HepG2 (cell line): ENCODE results near the gene KAT14. TPM values are rescaled to one million over a fixed set of nuclear protein-coding genes. Genes with fewer than 3 reads are reported as not detected.

Experiments used
- BHLHE40 ChIP-seq: IDR thresholded peaks from 2 replicates; pipeline ENCODE4 v1.6.1; 2011; ENCODE audit warnings: low read length, improper control_type of control experiment
- BRCA1 ChIP-seq: sonication (generic); formaldehyde crosslinking; IDR thresholded peaks from 2 replicates; pipeline ENCODE4 v1.4.0; 2020; ENCODE audit warnings: missing genetic modification reagents
- CENPX ChIP-seq: sonication (generic); formaldehyde crosslinking; IDR thresholded peaks from 2 replicates; pipeline ENCODE4 v1.9.0; 2021; ENCODE audit warnings: mild to moderate bottlenecking, missing genetic modification reagents, moderate library complexity
- HOXA5 ChIP-seq: sonication (generic); formaldehyde crosslinking; IDR thresholded peaks from 2 replicates; pipeline ENCODE4 v1.4.0; 2020; ENCODE audit warnings: missing genetic modification reagents
- MED8 ChIP-seq: sonication (generic); formaldehyde crosslinking; IDR thresholded peaks from 2 replicates; pipeline ENCODE4 v1.8.1; 2023; ENCODE audit warnings: mild to moderate bottlenecking, missing genetic modification reagents; ENCODE audit not compliant: insufficient replicate concordance
- NFYC ChIP-seq: IDR thresholded peaks from 2 replicates; pipeline ENCODE4 v1.6.1; 2016; ENCODE audit warnings: missing genetic modification reagents, missing compliant biosample characterization
- RFX3 ChIP-seq: IDR thresholded peaks from 2 replicates; pipeline ENCODE4 v1.6.1; 2016; ENCODE audit warnings: missing biosample characterization, missing genetic modification reagents
- SRSF1 ChIP-seq: fragments of 200-400 bp; formaldehyde crosslinking; optimal IDR thresholded peaks from 2 replicates; pipeline ENCODE3; 2017; ENCODE audit warnings: mild to moderate bottlenecking, low read depth, low read length, moderate library complexity
- SSRP1 ChIP-seq: IDR thresholded peaks from 2 replicates; pipeline ENCODE4 v1.6.1; 2016; ENCODE audit warnings: control low read depth
- XBP1 ChIP-seq: sonication (generic); formaldehyde crosslinking; IDR thresholded peaks from 2 replicates; pipeline ENCODE4 v1.5.0; 2020; ENCODE audit warnings: missing genetic modification reagents
- ZNF121 ChIP-seq: sonication (generic); formaldehyde crosslinking; IDR thresholded peaks from 2 replicates; pipeline ENCODE4 v1.5.0; 2020; ENCODE audit warnings: mild to moderate bottlenecking, missing genetic modification reagents
- ZNF17 ChIP-seq: sonication (generic); formaldehyde crosslinking; IDR thresholded peaks from 2 replicates; pipeline ENCODE4 v1.5.0; 2020; ENCODE audit warnings: mild to moderate bottlenecking, missing genetic modification reagents
- ZNF614 ChIP-seq: IDR thresholded peaks from 2 replicates; pipeline ENCODE4 v1.6.1; 2018; ENCODE audit warnings: missing biosample characterization, missing genetic modification reagents, inconsistent platforms, borderline replicate concordance
- ZNF746 ChIP-seq: sonication (generic); formaldehyde crosslinking; IDR thresholded peaks from 2 replicates; pipeline ENCODE4 v1.8.0; 2022; ENCODE audit warnings: mild to moderate bottlenecking, missing genetic modification reagents
- polyA plus RNA-seq, 8 experiments: library from polyadenylated mRNA; depleted of rRNA in 3 of 8; stranded (reverse) in 7 of 8; unstranded in 1 of 8; fragments of >200 nt; fragmentation: Illumina TruSeq in 4 of 8; extraction: Trizol in 4 of 8; gene quantifications; 2 replicates each; pipeline versions ENCODE4 v1.2.1 to v1.2.3, GENCODE V29; 2011 to 2016; ENCODE audit warnings: low read depth in 4 of 8, missing spikeins in 1 of 8, mixed read lengths in 1 of 8; ENCODE audit not compliant: insufficient read depth in 1 of 8
- total RNA-seq, 5 experiments: library from RNA; depleted of rRNA; stranded (reverse); fragments of >200 nt; fragmentation: Illumina TruSeq; extraction: Trizol; gene quantifications; 2 replicates each; pipeline ENCODE4 v1.2.3, GENCODE V29; 2016; ENCODE audit warnings: low read depth in 1 of 5
- TF ChIP-seq, protein P1 (sequence below): sonication (generic); formaldehyde crosslinking; conservative IDR thresholded peaks from 2 replicates; pipeline ENCODE4 v1.8.0; 2022; ENCODE audit warnings: low read depth, missing genetic modification reagents
- TF ChIP-seq, protein P2 (sequence below): sonication (generic); formaldehyde crosslinking; IDR thresholded peaks from 2 replicates; pipeline ENCODE4 v1.5.1; 2020; ENCODE audit warnings: mild to moderate bottlenecking, missing genetic modification reagents
- TF ChIP-seq, protein P3 (sequence below): IDR thresholded peaks from 2 replicates; pipeline ENCODE4 v1.6.1; 2012; ENCODE audit warnings: low read depth, low read length, improper control_type of control experiment
- TF ChIP-seq, protein P4 (sequence below): sonication (generic); formaldehyde crosslinking; IDR thresholded peaks from 2 replicates; pipeline ENCODE4 v1.5.0; 2020; ENCODE audit warnings: missing genetic modification reagents
- TF ChIP-seq, protein P5 (sequence below): sonication (generic); formaldehyde crosslinking; IDR thresholded peaks from 2 replicates; pipeline ENCODE4 v1.4.0; 2020; ENCODE audit warnings: missing genetic modification reagents, borderline replicate concordance
- TF ChIP-seq, protein P6 (sequence below): IDR thresholded peaks from 2 replicates; pipeline ENCODE4 v1.6.1; 2016

The KAT14 gene
- total and polyA plus RNA-seq, 2 of the 13 experiments (the other 11 are each of a cell fraction or from before 2014, with no cell fraction given) = 5.1 to 15.1 TPM

DNA sequence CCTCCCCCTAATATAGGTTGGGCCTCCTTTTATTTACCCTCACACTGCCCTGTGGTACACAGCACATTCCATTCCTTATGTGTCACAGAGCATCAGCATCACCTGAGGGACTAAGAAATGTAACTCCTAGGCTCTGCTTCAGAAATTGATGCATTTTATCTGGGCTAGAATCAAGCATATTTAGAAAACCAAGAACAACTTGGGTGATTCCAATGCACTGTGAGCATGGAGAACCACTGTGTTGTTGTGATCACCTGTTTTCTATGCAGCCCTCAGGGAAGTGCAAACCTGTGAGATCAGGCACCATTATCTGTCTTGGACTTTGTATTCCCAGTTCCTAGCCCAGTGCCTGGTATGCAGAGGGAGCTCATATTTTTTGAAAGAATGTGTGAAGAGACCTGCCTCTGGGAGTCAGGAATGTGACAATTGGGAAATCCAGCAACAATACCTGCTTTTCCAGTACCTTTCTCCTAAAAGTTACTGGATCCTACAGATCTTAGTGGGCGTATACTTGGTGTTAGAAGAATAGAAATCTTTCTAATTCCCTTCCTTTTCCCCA is 7.0 kb downstream of the KAT14 start (continued):
- TF ChIP-seq, protein P1, sequence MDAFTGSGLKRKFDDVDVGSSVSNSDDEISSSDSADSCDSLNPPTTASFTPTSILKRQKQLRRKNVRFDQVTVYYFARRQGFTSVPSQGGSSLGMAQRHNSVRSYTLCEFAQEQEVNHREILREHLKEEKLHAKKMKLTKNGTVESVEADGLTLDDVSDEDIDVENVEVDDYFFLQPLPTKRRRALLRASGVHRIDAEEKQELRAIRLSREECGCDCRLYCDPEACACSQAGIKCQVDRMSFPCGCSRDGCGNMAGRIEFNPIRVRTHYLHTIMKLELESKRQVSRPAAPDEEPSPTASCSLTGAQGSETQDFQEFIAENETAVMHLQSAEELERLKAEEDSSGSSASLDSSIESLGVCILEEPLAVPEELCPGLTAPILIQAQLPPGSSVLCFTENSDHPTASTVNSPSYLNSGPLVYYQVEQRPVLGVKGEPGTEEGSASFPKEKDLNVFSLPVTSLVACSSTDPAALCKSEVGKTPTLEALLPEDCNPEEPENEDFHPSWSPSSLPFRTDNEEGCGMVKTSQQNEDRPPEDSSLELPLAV (CRISPR knock-in tag) = no peak
- TF ChIP-seq ZNF746 (CRISPR knock-in tag) (no peak), NFYC (no peak), BRCA1 (CRISPR knock-in tag) (no peak), HOXA5 (no peak), ZNF614 (CRISPR knock-in tag) (peak; percentile 42; the same call in 1 of the 2 replicates), SSRP1 (CRISPR knock-in tag) (no peak), RFX3 (CRISPR knock-in tag) (no peak), BHLHE40 (no peak), ZNF121 (peak; percentile 49; the same call in 1 of the 2 replicates), ZNF17 (CRISPR knock-in tag) (peak; percentile 16; the same call in 1 of the 2 replicates), XBP1 (CRISPR knock-in tag) (no peak), SRSF1 (no peak), CENPX (CRISPR knock-in tag) (no peak), MED8 (CRISPR knock-in tag) (peak; percentile 66)
- TF ChIP-seq, protein P2, sequence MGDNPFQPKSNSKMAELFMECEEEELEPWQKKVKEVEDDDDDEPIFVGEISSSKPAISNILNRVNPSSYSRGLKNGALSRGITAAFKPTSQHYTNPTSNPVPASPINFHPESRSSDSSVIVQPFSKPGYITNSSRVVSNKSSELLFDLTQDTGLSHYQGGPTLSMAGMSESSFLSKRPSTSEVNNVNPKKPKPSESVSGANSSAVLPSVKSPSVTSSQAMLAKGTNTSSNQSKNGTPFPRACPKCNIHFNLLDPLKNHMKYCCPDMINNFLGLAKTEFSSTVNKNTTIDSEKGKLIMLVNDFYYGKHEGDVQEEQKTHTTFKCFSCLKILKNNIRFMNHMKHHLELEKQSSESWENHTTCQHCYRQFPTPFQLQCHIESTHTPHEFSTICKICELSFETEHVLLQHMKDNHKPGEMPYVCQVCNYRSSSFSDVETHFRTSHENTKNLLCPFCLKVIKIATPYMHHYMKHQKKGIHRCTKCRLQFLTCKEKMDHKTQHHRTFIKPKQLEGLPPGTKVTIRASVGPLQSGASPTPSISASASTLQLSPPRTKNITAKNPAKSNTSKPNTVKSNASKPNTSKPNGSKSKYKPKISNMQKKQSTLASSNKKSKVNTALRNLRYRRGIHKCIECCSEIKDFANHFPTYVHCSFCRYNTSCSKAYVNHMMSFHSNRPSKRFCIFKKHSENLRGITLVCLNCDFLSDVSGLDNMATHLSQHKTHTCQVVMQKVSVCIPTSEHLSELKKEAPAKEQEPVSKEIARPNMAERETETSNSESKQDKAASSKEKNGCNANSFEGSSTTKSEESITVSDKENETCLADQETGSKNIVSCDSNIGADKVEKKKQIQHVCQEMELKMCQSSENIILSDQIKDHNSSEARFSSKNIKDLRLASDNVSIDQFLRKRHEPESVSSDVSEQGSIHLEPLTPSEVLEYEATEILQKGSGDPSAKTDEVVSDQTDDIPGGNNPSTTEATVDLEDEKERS = peak; percentile 52; the same call in 1 of the 2 replicates
- TF ChIP-seq, protein P3, sequence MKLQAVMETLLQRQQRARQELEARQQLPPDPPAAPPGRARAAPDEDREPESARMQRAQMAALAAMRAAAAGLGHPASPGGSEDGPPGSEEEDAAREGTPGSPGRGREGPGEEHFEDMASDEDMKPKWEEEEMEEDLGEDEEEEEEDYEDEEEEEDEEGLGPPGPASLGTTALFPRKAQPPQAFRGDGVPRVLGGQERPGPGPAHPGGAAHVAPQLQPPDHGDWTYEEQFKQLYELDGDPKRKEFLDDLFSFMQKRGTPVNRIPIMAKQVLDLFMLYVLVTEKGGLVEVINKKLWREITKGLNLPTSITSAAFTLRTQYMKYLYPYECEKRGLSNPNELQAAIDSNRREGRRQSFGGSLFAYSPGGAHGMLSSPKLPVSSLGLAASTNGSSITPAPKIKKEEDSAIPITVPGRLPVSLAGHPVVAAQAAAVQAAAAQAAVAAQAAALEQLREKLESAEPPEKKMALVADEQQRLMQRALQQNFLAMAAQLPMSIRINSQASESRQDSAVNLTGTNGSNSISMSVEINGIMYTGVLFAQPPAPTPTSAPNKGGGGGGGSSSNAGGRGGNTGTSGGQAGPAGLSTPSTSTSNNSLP = no peak
- TF ChIP-seq, protein P4, sequence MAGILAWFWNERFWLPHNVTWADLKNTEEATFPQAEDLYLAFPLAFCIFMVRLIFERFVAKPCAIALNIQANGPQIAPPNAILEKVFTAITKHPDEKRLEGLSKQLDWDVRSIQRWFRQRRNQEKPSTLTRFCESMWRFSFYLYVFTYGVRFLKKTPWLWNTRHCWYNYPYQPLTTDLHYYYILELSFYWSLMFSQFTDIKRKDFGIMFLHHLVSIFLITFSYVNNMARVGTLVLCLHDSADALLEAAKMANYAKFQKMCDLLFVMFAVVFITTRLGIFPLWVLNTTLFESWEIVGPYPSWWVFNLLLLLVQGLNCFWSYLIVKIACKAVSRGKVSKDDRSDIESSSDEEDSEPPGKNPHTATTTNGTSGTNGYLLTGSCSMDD (CRISPR knock-in tag) = no peak
- TF ChIP-seq, protein P5, sequence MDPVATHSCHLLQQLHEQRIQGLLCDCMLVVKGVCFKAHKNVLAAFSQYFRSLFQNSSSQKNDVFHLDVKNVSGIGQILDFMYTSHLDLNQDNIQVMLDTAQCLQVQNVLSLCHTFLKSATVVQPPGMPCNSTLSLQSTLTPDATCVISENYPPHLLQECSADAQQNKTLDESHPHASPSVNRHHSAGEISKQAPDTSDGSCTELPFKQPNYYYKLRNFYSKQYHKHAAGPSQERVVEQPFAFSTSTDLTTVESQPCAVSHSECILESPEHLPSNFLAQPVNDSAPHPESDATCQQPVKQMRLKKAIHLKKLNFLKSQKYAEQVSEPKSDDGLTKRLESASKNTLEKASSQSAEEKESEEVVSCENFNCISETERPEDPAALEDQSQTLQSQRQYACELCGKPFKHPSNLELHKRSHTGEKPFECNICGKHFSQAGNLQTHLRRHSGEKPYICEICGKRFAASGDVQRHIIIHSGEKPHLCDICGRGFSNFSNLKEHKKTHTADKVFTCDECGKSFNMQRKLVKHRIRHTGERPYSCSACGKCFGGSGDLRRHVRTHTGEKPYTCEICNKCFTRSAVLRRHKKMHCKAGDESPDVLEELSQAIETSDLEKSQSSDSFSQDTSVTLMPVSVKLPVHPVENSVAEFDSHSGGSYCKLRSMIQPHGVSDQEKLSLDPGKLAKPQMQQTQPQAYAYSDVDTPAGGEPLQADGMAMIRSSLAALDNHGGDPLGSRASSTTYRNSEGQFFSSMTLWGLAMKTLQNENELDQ = no peak
- TF ChIP-seq, protein P6, sequence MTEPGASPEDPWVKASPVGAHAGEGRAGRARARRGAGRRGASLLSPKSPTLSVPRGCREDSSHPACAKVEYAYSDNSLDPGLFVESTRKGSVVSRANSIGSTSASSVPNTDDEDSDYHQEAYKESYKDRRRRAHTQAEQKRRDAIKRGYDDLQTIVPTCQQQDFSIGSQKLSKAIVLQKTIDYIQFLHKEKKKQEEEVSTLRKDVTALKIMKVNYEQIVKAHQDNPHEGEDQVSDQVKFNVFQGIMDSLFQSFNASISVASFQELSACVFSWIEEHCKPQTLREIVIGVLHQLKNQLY (CRISPR knock-in tag) = no peak
